A549 (cell line): ENCODE measurements around the gene VWA8.

ENCODE experiments used
- EP300 ChIP-seq, 2 experiments: fragments of >200 bp; sonication (Bioruptor Twin); formaldehyde crosslinking; IDR thresholded peaks; 2 replicates in 1 of 2; 3 replicates in 1 of 2; pipeline ENCODE4 v1.6.1; 2016 to 2017
- GATA3 ChIP-seq: IDR thresholded peaks from 2 replicates; pipeline ENCODE4 v1.6.1; 2012; ENCODE audit warnings: borderline replicate concordance
- MAX ChIP-seq: IDR thresholded peaks from 2 replicates; pipeline ENCODE4 v1.6.1; 2012
- MYC ChIP-seq: IDR thresholded peaks from 2 replicates; pipeline ENCODE4 v1.6.1; 2012; ENCODE audit warnings: mild to moderate bottlenecking, inconsistent platforms, low read length, improper control_type of control experiment, borderline replicate concordance
- PBX3 ChIP-seq: IDR thresholded peaks from 2 replicates; pipeline ENCODE4 v1.6.1; 2012
- POLR2A ChIP-seq: IDR thresholded peaks from 2 replicates; pipeline ENCODE4 v1.6.1; 2012; ENCODE audit warnings: mild to moderate bottlenecking, low read length
- SMC3 ChIP-seq: fragments of >200 bp; sonication (Bioruptor Twin); formaldehyde crosslinking; IDR thresholded peaks from 3 replicates; pipeline ENCODE4 v1.6.1; 2018; ENCODE audit warnings: inconsistent platforms
- TF ChIP-seq, protein P1 (sequence below): fragments of >200 bp; sonication (Bioruptor Twin); formaldehyde crosslinking; IDR thresholded peaks from 3 replicates; pipeline ENCODE4 v1.5.1; 2016
- TF ChIP-seq, protein P2 (sequence below): fragments of >200 bp; sonication (Bioruptor Twin); formaldehyde crosslinking; IDR thresholded peaks from 2 replicates; pipeline ENCODE4 v1.6.1; 2016
- TF ChIP-seq, protein P3 (sequence below): fragments of 450-650 bp; IDR thresholded peaks from 2 replicates; pipeline ENCODE4 v1.6.1; 2014; ENCODE audit warnings: antibody characterized with exemption

DNA sequence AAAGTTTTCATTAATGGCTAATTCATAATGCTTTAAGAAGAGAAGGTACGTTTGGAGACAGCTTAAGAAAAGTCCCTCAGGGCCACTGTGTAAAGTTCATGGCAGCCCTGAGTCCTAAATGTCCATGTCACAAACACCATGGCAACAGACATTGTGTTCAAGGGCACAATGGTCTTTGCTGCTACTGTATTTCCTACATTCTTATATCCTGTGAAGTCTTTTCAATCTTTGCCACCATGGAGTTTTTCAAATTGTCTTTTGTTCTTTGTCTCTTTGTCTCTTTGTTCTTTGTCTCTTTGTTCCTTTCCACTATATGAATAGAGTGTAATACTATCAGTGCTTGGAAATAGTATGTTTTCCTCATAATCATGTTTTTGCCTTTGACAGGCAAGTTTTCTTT lies 178.8 kb downstream of the VWA8 start:
- TF ChIP-seq, protein P1, sequence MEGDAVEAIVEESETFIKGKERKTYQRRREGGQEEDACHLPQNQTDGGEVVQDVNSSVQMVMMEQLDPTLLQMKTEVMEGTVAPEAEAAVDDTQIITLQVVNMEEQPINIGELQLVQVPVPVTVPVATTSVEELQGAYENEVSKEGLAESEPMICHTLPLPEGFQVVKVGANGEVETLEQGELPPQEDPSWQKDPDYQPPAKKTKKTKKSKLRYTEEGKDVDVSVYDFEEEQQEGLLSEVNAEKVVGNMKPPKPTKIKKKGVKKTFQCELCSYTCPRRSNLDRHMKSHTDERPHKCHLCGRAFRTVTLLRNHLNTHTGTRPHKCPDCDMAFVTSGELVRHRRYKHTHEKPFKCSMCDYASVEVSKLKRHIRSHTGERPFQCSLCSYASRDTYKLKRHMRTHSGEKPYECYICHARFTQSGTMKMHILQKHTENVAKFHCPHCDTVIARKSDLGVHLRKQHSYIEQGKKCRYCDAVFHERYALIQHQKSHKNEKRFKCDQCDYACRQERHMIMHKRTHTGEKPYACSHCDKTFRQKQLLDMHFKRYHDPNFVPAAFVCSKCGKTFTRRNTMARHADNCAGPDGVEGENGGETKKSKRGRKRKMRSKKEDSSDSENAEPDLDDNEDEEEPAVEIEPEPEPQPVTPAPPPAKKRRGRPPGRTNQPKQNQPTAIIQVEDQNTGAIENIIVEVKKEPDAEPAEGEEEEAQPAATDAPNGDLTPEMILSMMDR: no peak
- TF ChIP-seq EP300 (IDR thresholded peaks at IDR 0.05): no peak
- TF ChIP-seq, protein P2, sequence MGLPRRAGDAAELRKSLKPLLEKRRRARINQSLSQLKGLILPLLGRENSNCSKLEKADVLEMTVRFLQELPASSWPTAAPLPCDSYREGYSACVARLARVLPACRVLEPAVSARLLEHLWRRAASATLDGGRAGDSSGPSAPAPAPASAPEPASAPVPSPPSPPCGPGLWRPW: no peak
- no peak for TF ChIP-seq MYC
- TF ChIP-seq POLR2A: no peak
- TF ChIP-seq, protein P3, sequence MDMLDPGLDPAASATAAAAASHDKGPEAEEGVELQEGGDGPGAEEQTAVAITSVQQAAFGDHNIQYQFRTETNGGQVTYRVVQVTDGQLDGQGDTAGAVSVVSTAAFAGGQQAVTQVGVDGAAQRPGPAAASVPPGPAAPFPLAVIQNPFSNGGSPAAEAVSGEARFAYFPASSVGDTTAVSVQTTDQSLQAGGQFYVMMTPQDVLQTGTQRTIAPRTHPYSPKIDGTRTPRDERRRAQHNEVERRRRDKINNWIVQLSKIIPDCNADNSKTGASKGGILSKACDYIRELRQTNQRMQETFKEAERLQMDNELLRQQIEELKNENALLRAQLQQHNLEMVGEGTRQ: no peak
- TF ChIP-seq MAX: no peak
- TF ChIP-seq PBX3: no peak
- TF ChIP-seq GATA3: no peak
- TF ChIP-seq SMC3: no peak
